Measurements from ENCODE around the gene TELO2.

DNA sequence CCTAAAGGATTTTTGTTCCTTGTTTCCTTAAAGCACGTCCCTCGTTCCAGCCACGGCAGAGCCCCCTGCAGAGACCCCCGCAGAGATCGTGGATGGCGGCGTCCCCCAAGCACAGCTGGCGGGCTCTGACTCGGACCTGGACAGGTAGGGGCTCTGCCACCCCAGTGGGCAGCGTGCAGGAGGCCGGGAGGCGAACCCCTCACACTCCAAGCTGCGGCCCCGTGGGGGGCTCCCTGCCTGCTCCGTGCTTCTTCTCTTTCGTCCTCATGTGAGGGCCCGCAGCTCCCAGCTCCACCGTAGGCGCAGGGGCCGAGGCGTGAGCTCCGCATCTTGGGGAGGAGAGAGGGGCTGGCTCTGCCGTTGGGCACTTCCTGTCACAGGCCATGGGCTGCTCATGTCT lies 8.5 kb downstream of the TELO2 start:
- TF ChIP-seq, protein P1, sequence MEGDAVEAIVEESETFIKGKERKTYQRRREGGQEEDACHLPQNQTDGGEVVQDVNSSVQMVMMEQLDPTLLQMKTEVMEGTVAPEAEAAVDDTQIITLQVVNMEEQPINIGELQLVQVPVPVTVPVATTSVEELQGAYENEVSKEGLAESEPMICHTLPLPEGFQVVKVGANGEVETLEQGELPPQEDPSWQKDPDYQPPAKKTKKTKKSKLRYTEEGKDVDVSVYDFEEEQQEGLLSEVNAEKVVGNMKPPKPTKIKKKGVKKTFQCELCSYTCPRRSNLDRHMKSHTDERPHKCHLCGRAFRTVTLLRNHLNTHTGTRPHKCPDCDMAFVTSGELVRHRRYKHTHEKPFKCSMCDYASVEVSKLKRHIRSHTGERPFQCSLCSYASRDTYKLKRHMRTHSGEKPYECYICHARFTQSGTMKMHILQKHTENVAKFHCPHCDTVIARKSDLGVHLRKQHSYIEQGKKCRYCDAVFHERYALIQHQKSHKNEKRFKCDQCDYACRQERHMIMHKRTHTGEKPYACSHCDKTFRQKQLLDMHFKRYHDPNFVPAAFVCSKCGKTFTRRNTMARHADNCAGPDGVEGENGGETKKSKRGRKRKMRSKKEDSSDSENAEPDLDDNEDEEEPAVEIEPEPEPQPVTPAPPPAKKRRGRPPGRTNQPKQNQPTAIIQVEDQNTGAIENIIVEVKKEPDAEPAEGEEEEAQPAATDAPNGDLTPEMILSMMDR (IDR thresholded peaks at IDR 0.05) = no peak
- no peak for TF ChIP-seq ZFX (IDR thresholded peaks at IDR 0.05; ENCODE audit: borderline replicate concordance)
